Gastrocnemius medialis (tissue), 4 donors: ENCODE results near the gene CPNE5. TPM values are rescaled to one million over a fixed set of nuclear protein-coding genes. Genes with fewer than 3 reads are reported as not detected.

Experiments used
- ATAC-seq, 2 donors: fragments of 150-250 bp; one replicate each; pipeline ENCODE4 v1.9.1; 2016
- DNase-seq, 2 donors: peaks; one replicate each; pipeline ENCODE4 v3.0.0-alpha.2; 2019
- H3K27ac ChIP-seq, 4 donors: fragments of 200-600 bp; sonication (generic); 1 replicate in 1 of 4; 2 replicates in 3 of 4; pipeline ENCODE4 v1.5.1; 2016 to 2018; ENCODE audit warnings: mild to moderate bottlenecking in 2 of 4, moderate library complexity in 1 of 4
- H3K27me3 ChIP-seq, 3 donors: fragments of 200-600 bp; sonication (generic) in 2 of 3; 1 replicate in 1 of 3; 2 replicates in 2 of 3; pipeline versions ENCODE4 v1.5.1 to v1.6.0; 2016 to 2019; ENCODE audit warnings: mild to moderate bottlenecking in 1 of 3, moderate library complexity in 1 of 3
- H3K36me3 ChIP-seq, 2 donors: fragments of 200-600 bp; sonication (generic) in 1 of 2; one replicate each; pipeline ENCODE4 v1.5.1; 2017 to 2018
- H3K4me1 ChIP-seq, 2 donors: fragments of 200-600 bp; sonication (generic) in 1 of 2; one replicate each; pipeline ENCODE4 v1.5.1; 2016 to 2017; ENCODE audit warnings: mild to moderate bottlenecking in 2 of 2
- H3K4me3 ChIP-seq, 4 donors: fragments of 200-600 bp; sonication (generic) in 3 of 4; 1 replicate in 1 of 4; 2 replicates in 3 of 4; pipeline ENCODE4 v1.5.1; 2016 to 2019; ENCODE audit warnings: mild to moderate bottlenecking in 2 of 4
- H3K9me3 ChIP-seq, 3 donors: fragments of 200-600 bp; sonication (generic) in 2 of 3; 1 replicate in 1 of 3; 2 replicates in 2 of 3; pipeline ENCODE4 v1.5.1; 2016 to 2019
- CTCF ChIP-seq, 5 experiments: fragments of 450-650 bp in 3 of 5; fragments of 200-600 bp in 2 of 5; sonication (generic) in 2 of 5; IDR thresholded peaks in 4 of 5; conservative IDR thresholded peaks in 1 of 5; 1 replicate in 4 of 5; 2 replicates in 1 of 5; pipeline ENCODE4 v1.5.1; 2016 to 2019; ENCODE audit warnings: antibody characterized with exemption in 5 of 5, mild to moderate bottlenecking in 3 of 5, moderate library complexity in 3 of 5
- POLR2A ChIP-seq, 2 donors: fragments of 450-650 bp; IDR thresholded peaks; one replicate each; pipeline ENCODE4 v1.6.1; 2017; ENCODE audit warnings: antibody characterized with exemption in 2 of 2, mild to moderate bottlenecking in 2 of 2, moderate library complexity in 2 of 2
- in situ Hi-C, 4 donors: fragments of 200-750 bp; cut with MboI; loops; one replicate each; pipeline versions ENCODE4 v1.15.0 to v1.8.0; 2017; ENCODE audit warnings: low sequenced_read_pairs in 4 of 4
- intact Hi-C: fragments of 100-400 bp; cut with DNase I; formaldehyde crosslinking; loops from one replicate; pipeline ENCODE4 v1.15.1; 2023; ENCODE audit warnings: low total_unique reads
- total RNA-seq, 4 donors: library from RNA; depleted of rRNA; stranded (reverse); fragments of >200 nt; gene quantifications; one replicate each; pipeline versions ENCODE4 v1.1.0 to v1.2.3, GENCODE V29; 2016

The CPNE5 gene
- total RNA-seq, 4 donors from 2014 or later = 0.11 TPM; not detected in 3

DNA sequence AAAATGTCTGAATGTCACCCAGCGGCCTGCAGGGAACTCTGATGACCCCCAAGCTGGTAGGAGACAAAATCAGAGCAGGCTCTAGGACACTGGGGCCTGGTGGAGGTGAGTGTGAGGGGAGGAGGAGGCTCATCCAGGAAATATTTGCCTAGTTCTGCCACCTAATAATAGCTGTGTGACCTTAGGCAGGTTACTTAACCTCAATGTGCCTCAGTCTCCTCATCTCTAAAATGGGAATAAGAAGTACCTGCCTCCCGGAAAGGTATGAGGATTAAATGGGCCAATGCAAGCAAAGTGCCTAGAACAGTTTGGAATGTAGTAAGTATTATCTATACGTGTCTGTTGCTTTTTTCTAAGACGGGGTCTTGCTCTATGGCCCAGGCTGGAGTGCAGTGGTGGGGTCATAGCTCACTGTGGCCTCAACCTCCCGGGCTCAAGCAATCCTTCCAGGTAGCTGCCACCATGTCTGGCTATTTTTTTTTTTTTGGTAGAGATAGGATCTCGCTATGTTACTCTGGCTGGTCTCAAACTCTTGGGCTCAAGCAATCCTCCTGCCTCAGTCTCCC, 81.2 kb downstream of the CPNE5 start:
- no peak for ATAC-seq
- H3K9me3 ChIP-seq = no peaks in the 10 kb centered on the region
- no peak overlapping the region for H3K27ac ChIP-seq
- no peaks in the 10 kb centered on the region for H3K36me3 ChIP-seq
- intact Hi-C loops = loop anchor here (10.0 kb wide), 1 partner anchor 313 kb away; the partner anchor contains the start of genes KCTD20 and PXT1
- in situ Hi-C loops = loop anchor here (5.0 to 25.0 kb wide), 4 partner anchors 133 to 254 kb away; partner anchors contain the start of gene FGD2 (in 2 of the 4)
- DNase-seq = no peak
- H3K27me3 ChIP-seq = no peaks in the 10 kb centered on the region
- no peak overlapping the region for H3K4me3 ChIP-seq
- no peak for TF ChIP-seq POLR2A (IDR thresholded peaks at IDR 0.05)
- no peak for TF ChIP-seq CTCF (IDR thresholded peaks at IDR 0.05 in 4 of 5, conservative IDR thresholded peaks at IDR 0.05 in 1 of 5)
- H3K4me1 ChIP-seq = peaks cover 9 to 12% of the 10 kb centered on the region in 2 donors

GRCh38 chr6:36757206-36757605, 82.0 kb downstream of the CPNE5 start:
- H3K27me3 ChIP-seq = no peaks in the 10 kb centered on the region
- no peaks in the 10 kb centered on the region for H3K36me3 ChIP-seq
- no peak overlapping the region for H3K27ac ChIP-seq
- intact Hi-C loops = loop anchor here (10.0 kb wide), 1 partner anchor 312 kb away; the partner anchor contains the start of genes KCTD20 and PXT1
- no peak overlapping the region for H3K4me3 ChIP-seq
- DNase-seq (no peak), ATAC-seq (no peak)
- peaks cover 17 to 20% of the 10 kb centered on the region in 2 donors for H3K4me1 ChIP-seq
- no peaks in the 10 kb centered on the region for H3K9me3 ChIP-seq
- TF ChIP-seq POLR2A (IDR thresholded peaks at IDR 0.05) (no peak), CTCF (IDR thresholded peaks at IDR 0.05 in 4 of 5, conservative IDR thresholded peaks at IDR 0.05 in 1 of 5) (no peak)
- in situ Hi-C loops = loop anchor here (5.0 to 25.0 kb wide), 4 partner anchors 132 to 255 kb away; partner anchors contain the start of gene FGD2 (in 2 of the 4)

- Histone ChIP-seq H3K36me3 (no peaks in the 10 kb centered on the region), H3K4me3 (no peak overlapping the region), H3K4me1 (peaks cover 21 to 25% of the 10 kb centered on the region in 2 donors), H3K9me3 (no peaks in the 10 kb centered on the region), H3K27me3 (no peaks in the 10 kb centered on the region), H3K27ac (no peak overlapping the region)
- in situ Hi-C loops = loop anchor here (5.0 to 25.0 kb wide), 4 partner anchors 132 to 256 kb away; partner anchors contain the start of gene FGD2 (in 2 of the 4)
- ATAC-seq (no peak), DNase-seq (no peak)
- intact Hi-C loops = loop anchor here (10.0 kb wide), 1 partner anchor 312 kb away; the partner anchor contains the start of genes KCTD20 and PXT1
- TF ChIP-seq CTCF (IDR thresholded peaks at IDR 0.05 in 4 of 5, conservative IDR thresholded peaks at IDR 0.05 in 1 of 5) (no peak), POLR2A (IDR thresholded peaks at IDR 0.05) (no peak)
These were observed 82.5 kb downstream of the CPNE5 start for GRCh38 chr6:36756786-36757185.

- no peak overlapping the region for H3K27ac ChIP-seq
- no peaks in the 10 kb centered on the region for H3K9me3 ChIP-seq
- H3K4me3 ChIP-seq = no peak overlapping the region
- ATAC-seq (no peak), DNase-seq (no peak)
- intact Hi-C loops = loop anchor here (10.0 kb wide), 1 partner anchor 311 kb away; the partner anchor contains the start of genes KCTD20 and PXT1
- in situ Hi-C loops = loop anchor here (5.0 to 25.0 kb wide), 4 partner anchors 131 to 257 kb away; partner anchors contain the start of gene FGD2 (in 2 of the 4)
- TF ChIP-seq POLR2A (IDR thresholded peaks at IDR 0.05) (no peak), CTCF (IDR thresholded peaks at IDR 0.05 in 4 of 5, conservative IDR thresholded peaks at IDR 0.05 in 1 of 5) (no peak)
- peaks cover 21 to 28% of the 10 kb centered on the region in 2 donors for H3K4me1 ChIP-seq
- no peaks in the 10 kb centered on the region for H3K27me3 ChIP-seq
- no peaks in the 10 kb centered on the region for H3K36me3 ChIP-seq
These were observed 83.6 kb downstream of the CPNE5 start for GRCh38 chr6:36755435-36756348.
